Measurements from ENCODE around the gene ERG28.
"Not testable (repeated sequence)": the region's sequence is repeated elsewhere in the genome, so short reads cannot be mapped to it uniquely, and the experiment has no call there.

GRCh38 chr14:75600100-75600499, 60.6 kb downstream of the ERG28 start:
- not testable (repeated sequence) for TF ChIP-seq CTCF (IDR thresholded peaks at IDR 0.05; ENCODE audit: low read depth, low read length); EZH2phosphoT487 (IDR thresholded peaks at IDR 0.05; ENCODE audit: low read depth)
